Hematopoietic multipotent progenitor cell treated with erythropoietin and hydrocortisone succinate and interleukin-3 and kit ligand, for 4 days (in vitro differentiated cells): Measurements from ENCODE around the gene CREB5.
A peak's percentile ranks its signal among the peaks of the same experiment; 100 is the strongest.
"Not testable (repeated sequence)": the region's sequence is repeated elsewhere in the genome, so short reads cannot be mapped to it uniquely, and the experiment has no call there.

ENCODE experiments used
- DNase-seq: peaks from one replicate; pipeline ENCODE4 v3.0.0-alpha.2; 2015

Gene CREB5, protein sequence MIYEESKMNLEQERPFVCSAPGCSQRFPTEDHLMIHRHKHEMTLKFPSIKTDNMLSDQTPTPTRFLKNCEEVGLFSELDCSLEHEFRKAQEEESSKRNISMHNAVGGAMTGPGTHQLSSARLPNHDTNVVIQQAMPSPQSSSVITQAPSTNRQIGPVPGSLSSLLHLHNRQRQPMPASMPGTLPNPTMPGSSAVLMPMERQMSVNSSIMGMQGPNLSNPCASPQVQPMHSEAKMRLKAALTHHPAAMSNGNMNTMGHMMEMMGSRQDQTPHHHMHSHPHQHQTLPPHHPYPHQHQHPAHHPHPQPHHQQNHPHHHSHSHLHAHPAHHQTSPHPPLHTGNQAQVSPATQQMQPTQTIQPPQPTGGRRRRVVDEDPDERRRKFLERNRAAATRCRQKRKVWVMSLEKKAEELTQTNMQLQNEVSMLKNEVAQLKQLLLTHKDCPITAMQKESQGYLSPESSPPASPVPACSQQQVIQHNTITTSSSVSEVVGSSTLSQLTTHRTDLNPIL

DNA sequence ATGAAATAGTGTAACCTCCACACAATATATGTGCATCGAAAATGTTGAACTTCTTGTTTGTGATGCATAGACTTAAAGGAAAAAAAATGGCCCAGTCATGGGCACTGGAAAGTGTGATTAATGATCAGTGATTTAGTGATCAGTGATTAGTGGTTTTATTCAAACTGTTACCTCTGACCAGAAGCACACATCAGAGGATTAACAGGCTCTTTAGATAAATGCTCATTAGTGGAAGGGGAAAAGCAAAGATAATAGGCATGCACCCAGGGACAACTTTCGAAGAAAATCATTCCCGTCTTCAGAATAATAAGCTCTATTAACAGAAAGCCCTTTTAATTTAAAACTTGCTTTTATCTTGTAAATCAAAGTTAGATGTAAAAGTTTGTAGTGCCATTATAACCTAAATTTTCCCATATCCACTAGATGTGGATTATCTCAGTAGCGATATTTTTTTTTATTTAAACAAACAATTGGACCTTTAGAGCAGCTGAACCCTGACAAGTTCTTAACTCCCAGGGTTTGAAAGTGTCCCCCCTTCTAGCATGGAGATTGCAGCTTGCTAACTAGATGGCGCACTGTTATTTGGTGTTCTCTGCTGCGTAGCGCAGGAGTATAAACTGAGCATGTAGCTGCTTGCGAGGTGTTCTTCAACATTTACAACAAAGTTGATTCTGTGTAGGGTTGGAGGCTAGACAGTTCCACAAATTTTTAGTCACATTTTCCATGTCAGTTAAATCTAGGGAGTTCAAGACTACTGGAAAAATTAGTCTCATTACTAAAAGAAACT is at the start of gene CREB5:
Gene CREB5, plus strand, starts transcription at position 643 of the 787 bp plus-strand sequence. CDS start 397 bp downstream, outside the sequence.
- DNase-seq, result peak; percentile 50

DNA sequence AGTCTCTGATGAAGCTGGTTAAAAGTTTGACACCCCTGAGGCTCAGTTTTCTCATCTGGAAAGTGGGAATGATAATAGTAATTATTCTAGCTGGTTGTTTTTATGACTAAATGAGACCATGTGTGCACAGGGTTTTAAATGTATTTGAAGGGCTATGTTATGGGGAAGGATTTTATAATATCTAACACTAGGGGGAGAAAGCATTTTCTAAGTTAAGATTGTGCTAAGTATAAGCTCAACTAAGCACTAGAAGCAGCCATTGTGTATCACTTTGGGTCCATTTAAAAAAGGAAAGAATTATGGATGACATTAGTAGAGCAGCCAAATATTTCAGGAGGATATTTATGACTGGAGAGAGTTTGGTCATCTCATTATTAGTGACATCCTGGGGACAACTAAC is 49.5 kb upstream of the CREB5 start:
- DNase-seq, result peak; percentile 24

DNA sequence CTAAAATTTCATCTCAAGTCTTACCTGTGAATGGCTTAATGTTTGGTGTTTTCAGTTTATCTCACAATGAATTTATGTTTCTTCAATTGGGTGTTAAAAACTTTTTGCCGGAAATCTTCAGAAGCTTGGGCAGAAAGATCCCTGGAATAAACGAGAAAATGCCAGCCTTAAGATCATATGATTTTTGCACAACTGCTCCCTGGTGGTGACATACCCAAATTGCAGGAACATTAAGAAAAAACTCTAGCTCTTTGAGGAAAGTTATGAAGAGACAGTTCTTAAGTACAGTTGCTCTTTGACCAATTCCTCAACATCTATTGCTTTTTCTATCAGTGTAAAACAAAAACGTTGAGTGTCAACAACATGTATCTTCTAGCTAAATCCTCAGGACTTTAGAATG is 48.2 kb upstream of the CREB5 start:
- DNase-seq, result peak; percentile 4

DNA sequence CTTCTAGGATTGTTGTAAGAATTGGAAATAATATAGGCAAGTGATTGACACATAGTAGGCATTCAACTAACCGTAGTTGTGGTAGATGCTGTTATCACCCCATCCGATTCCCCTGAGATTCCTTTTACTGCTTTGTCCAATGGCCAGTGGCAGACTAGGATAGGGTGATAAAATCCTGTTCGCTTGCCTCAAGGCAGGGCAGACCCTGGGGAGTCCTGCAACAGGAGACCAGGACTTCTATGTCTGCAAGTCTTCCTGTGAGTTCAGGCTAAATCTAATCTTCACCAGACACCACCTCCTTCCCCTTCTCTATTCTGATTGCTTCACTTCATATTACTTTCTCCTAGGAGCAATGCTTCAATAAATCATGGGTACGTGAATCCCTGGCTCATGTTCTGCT is 42.8 kb upstream of the CREB5 start:
- DNase-seq, result no peak

DNA sequence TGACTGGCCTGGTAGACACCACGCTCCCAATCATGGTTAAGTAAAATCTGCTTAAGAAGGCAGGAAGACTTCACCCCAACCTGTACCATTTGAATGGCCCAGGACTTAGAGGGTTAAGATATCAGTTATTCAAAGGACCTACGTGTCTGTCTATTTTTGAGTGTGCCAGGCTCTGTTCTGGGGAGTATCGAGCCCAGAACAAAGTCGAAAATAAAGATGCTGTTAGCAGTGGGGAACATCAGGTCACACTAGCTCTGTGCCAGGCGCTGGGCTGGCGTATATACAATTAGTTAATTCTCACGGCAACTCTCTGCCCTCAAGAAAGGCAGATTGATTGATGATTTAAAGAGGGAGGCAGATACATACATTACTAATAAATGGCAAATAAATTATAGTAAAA is 40.5 kb upstream of the CREB5 start:
- DNase-seq, result no peak

DNA sequence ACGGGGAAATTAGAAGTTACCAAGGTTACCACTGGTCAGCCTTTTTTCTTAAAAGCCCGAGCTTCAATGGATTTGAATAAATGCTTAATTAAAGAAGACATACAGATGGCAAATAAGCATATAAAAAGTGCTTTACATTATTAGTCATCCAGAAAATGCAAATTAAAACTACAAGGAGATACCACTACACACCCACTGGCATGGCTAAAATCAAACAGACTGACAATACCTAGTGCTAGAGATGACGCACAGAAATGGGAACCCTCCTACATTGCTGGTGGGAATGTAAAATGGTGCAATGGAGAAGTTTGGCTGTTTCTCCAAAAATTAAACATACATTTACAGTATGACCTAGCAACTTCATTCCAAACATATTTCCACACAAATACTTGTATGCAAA is 38.3 kb upstream of the CREB5 start:
- DNase-seq, result no peak

- no peak for DNase-seq
These were observed 36.6 kb upstream of the CREB5 start for GRCh38 chr7:28375729-28376128.

DNA sequence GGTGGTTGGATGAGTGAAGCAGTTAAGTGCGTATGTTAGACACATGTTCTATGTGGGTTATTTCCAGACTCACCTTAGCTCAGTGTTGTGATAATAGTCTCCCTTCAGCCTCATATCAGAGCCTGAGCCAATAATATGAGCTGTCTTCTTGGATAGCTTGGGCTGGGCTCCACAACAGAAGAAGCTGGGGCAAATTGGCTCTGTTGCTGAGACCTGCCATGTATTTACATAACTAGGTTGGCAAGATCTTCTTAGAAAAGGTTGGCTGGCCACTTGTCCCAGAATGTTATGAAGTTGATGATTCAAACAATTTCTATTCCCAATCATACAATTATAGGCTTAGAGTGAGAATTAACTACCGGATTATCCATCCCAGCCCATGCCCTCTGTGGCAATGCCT is 35.7 kb upstream of the CREB5 start:
- DNase-seq, result no peak

DNA sequence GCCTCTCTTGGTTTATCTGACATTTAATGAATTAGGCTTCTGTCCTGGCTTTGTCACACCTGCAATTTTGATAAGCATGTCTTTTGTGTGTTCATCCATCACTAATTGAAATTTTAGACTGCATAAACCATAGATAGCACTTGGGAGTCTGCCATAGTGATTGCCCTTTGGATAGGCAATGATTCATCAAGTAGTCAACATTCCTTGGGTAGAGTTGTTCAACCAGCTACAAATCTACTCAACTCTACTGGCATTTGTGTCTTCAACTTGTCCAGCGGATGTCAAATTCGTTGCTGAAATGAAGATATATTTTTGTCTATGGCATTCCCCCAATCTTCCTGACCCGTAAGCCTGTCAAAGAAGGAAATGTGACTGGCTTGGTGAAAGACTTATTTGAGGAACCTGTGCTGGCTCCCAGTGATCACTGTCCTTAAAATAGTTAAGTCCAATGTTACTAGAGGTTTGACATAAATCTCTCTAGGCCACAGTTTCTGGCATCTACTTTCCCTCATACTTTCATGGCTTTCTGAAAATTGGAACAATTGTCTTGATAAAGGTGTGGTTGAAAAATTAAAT is 33.7 kb upstream of the CREB5 start:
- no peak for DNase-seq

GRCh38 chr7:28381466-28381865 is 30.9 kb upstream of the CREB5 start:
- DNase-seq, result no peak

DNA sequence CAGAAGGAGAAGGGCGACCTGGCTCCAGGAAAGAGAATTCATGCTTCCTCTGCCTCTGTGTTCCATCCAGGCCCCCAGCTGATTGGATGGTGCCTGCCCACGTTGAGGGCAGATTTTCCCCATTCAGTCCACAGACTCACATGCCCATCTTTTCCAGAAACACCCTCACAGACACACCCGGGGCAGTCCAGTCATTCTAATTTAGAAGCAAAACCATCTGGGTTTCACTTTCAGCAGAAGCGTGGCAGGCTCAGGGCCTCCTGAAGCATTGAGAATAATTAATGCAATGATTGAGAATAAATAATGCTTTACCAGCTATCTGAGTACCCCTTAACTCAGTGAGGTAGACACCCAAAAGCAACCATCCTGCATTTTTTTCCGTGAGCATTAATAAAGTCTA is 30.2 kb upstream of the CREB5 start:
- no peak for DNase-seq

DNA sequence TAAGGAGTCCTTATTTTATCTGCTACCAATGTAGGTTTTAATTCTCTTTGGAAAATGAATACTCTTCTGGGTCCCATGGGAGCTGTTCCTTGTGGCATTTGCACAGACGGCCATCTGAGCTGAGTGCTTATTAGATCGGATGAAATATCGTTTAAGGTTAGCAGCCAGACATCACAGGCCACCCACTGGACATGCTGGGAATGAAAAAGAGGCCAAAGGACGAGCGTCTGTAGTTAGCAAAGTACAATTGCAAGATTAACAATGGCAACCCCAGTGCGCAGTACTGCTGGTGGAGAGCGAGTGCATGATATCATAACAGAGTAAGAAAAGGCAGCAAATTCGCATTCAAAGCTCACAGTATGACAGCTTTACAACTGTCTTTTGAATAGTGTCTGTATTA is 28.3 kb upstream of the CREB5 start:
- no peak for DNase-seq

GRCh38 chr7:28389504-28390395 is 22.6 kb upstream of the CREB5 start:
- peak; percentile 86 for DNase-seq

- no peak for DNase-seq
These were observed 21.9 kb upstream of the CREB5 start for GRCh38 chr7:28390426-28390825.

DNA sequence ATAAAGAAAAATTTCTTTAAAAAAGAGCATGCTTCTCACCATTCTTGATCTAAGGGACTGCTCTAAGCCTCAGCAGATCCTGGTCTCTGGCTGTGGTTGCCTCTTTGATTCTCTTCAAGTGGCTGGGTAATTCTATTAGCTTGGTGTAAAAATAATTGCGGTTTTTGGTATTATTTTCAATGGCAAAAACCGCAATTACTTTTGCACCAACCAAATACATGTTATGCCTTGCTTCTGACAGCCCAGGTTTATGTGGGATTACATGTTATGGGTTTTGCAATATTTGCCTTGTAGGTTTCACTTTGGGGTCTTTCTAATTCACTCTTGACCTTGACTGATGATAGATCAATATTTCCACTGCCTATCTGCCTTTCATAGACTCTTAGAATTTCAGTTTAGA is 20.0 kb upstream of the CREB5 start:
- DNase-seq, result no peak

- DNase-seq, result no peak
These were observed 16.9 kb upstream of the CREB5 start for GRCh38 chr7:28395404-28395803.

DNA sequence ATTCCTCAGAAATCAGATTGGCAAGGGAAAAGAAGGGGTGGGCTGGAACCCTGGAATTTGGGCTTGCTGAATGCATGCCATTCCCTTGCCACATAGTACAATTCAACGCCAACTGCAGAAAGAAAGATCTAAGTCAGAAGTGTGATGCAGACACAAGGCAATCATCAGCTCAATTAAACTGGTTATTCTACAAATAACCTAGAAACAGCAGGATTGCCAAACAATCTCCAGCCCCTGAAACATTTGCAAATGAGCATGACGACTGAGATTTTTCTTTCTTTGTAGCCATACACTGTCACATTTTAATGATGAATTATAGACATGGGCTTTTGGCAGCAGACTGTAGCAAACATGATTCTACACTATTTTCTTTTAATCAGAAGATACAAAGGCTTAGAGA is 16.5 kb upstream of the CREB5 start:
- DNase-seq, result no peak

DNA sequence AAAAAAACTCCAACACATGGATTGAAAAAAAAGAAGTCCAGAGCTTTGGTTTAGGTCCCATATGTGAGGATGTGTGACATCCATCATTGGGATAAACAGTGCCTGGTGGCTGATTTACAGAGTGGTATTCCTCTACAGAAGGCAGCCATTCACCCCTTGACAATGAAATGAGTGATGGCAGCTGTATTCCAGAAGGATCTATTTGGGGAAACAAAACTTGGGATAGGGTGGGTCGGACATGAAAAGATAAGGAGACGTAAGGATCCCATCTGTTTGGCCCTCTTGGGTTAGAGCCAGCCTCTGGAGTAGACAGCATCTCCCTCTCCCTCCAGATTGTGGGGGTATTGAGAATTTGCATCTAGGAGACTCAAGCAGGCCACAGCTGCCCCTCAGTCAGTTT is 15.2 kb upstream of the CREB5 start:
- no peak for DNase-seq

DNA sequence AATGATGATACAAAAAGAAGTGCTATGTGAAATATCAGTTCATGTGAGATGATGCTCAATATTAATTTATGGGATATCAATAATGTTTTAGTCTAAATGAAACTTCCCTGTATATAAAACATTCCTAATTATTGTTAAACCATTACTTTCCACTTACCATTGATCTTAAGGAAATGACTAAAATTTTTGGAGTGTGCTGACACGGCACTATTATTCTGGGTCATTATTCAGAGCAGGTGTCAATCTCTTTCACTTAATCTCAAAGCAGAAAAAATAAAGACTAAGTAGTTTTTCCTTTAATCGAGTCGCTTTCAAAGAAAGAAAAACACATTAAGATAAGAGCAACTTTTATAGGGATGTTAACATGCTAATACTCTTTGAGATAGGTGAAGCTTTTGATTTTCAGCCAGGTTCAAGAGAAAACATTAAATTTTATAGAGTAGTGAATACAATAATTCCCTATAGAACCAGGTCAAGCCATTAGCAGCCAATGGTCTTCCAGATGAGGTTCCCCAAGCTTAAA is 11.4 kb upstream of the CREB5 start:
- no peak for DNase-seq

DNA sequence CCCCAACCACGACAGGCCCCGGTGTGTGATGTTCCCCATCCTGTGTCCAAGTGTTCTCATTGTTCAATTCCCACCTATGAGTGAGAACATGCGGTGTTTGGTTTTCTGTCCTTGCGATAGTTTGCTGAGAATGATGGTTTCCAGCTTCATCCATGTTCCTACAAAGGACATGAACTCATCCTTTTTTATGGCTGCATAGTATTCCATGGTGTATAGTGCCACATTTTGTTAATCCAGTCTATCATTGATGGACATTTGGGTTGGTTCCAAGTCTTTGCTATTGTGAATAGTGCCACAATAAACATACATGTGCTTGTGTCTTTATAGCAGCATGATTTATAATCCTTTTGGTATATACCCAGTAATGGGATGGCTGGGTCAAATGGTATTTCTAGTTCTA is 10.8 kb upstream of the CREB5 start:
- DNase-seq, result not testable (repeated sequence)

GRCh38 chr7:28405662-28406061 is 6.7 kb upstream of the CREB5 start:
- DNase-seq, result peak; percentile 6

DNA sequence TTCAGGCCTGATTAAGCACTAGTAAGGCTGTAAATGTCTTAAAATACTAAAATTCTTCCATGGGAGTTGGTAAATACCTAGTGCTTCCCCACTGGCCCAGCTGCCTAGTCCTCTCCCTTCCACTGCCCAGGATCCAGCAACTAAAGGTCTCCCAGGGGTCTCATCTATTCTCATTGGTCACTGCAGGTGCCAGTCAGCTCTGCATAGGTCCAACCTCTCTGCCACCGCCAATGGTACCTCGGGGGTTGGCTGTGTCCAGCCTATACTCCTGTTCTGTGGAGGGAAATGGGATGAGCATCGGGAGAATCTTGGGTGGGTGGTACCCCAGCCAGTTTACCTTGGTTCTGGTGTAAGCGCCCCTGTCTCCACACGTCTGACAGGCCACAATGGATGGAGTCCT is 6.1 kb upstream of the CREB5 start:
- DNase-seq, result no peak
